Measurements from ENCODE around the gene TCF12. TPM values are rescaled to one million over a fixed set of nuclear protein-coding genes. Genes with fewer than 3 reads are reported as not detected.

TCF12 gene
- total RNA-seq, 1 experiment from 2014 or later = 76.7 TPM

GRCh38 chr15:57328479-57328878 lies 410.0 kb downstream of the TCF12 start:
- H3K79me2 ChIP-seq (ENCODE audit: insufficient read depth, low read length) = no peaks in the 10 kb centered on the region
- peak; percentile 42; the same call in 2 of the 3 replicates for TF ChIP-seq CTCF (conservative IDR thresholded peaks at IDR 0.05)
- H3K23me2 ChIP-seq (ENCODE audit: insufficient read length, low read depth, low read length, poor library complexity, severe bottlenecking) = no peaks in the 10 kb centered on the region
- H2AK5ac ChIP-seq (ENCODE audit: insufficient read length, low read length) = no peak overlapping the region
- Mint-ChIP-seq H3K27ac (no peak overlapping the region), H3K27me3 (ENCODE audit: low read depth) (no peaks in the 10 kb centered on the region), H3K4me3 (no peak overlapping the region), H3K4me1 (peaks cover 5 to 32% of the 10 kb centered on the region in 2 experiments), H3K36me3 (ENCODE audit: insufficient read depth in 1 of 3, low read depth in 3 of 3) (no peaks in the 10 kb centered on the region), H3K9me3 (no peaks in the 10 kb centered on the region)
- H4K91ac ChIP-seq (ENCODE audit: insufficient read length, low read depth, low read length) = no peak overlapping the region
- H3K4me2 ChIP-seq (ENCODE audit: insufficient read depth, insufficient read length, low read length) = no peak overlapping the region
- H4K5ac ChIP-seq (ENCODE audit: insufficient read length, low read depth, low read length) = no peak overlapping the region
- H3K18ac ChIP-seq (ENCODE audit: insufficient read length, low read depth, low read length) = no peak overlapping the region
- no peak overlapping the region for H2BK12ac ChIP-seq (ENCODE audit: insufficient read length, low read depth, low read length)
- no peak overlapping the region for H2BK20ac ChIP-seq (ENCODE audit: low read depth, low read length, poor library complexity, severe bottlenecking)
- no peak overlapping the region for H2BK120ac ChIP-seq (ENCODE audit: low read depth, low read length, poor library complexity, severe bottlenecking)
- H4K20me1 ChIP-seq (ENCODE audit: control insufficient read depth, insufficient read depth, insufficient read length) = no peaks in the 10 kb centered on the region
- H3K9ac ChIP-seq (ENCODE audit: extremely low read depth, insufficient read length, low read length) = no peak overlapping the region
- H3K9me3 ChIP-seq (ENCODE audit: control insufficient read depth, low read depth, low read length) = no peaks in the 10 kb centered on the region
- H3K56ac ChIP-seq (ENCODE audit: insufficient read length, low read depth, low read length) = no peak overlapping the region
- H2BK15ac ChIP-seq (ENCODE audit: low read depth, low read length) = no peak overlapping the region
- H4K8ac ChIP-seq (replicated peaks; ENCODE audit: insufficient read length, low read depth, low read length) = no peak overlapping the region
- no peak overlapping the region for H3K23ac ChIP-seq (ENCODE audit: insufficient read length, low read depth, low read length)
- H2AFZ ChIP-seq (ENCODE audit: low read length) = no peak overlapping the region
- H3K4me1 ChIP-seq (ENCODE audit: insufficient read depth, low read length) = no peaks in the 10 kb centered on the region
- H3K4ac ChIP-seq (ENCODE audit: low read depth, low read length) = no peak overlapping the region
- H3K27me3 ChIP-seq (ENCODE audit: insufficient read depth, low read length) = no peaks in the 10 kb centered on the region
- H3K79me1 ChIP-seq (ENCODE audit: insufficient read depth, low read depth, low read length, poor library complexity, severe bottlenecking) = no peaks in the 10 kb centered on the region
- no peak overlapping the region for H3T11ph ChIP-seq (ENCODE audit: low read length)
- no peak overlapping the region for H2BK5ac ChIP-seq (ENCODE audit: insufficient read length, low read length)
- WGBS (ENCODE audit: extremely low coverage, insufficient read length, low lambda C conversion rate) = no CpG with 5 or more reads among the region's 8 CpGs
- H3K27ac ChIP-seq (ENCODE audit: insufficient read length, low read depth, low read length) = no peak overlapping the region
- no peak for DNase-seq
- H3K14ac ChIP-seq (ENCODE audit: insufficient read depth, low read length) = no peak overlapping the region

All from H9 (cell line).